HepG2 (cell line): Measurements from ENCODE around the gene COPS7A. TPM values are rescaled to one million over a fixed set of nuclear protein-coding genes. Genes with fewer than 3 reads are reported as not detected.

Experiments
- ATF7 ChIP-seq, 2 experiments: fragments of 450-650 bp in 1 of 2; sonication (generic) in 1 of 2; formaldehyde crosslinking in 1 of 2; IDR thresholded peaks; 2 replicates each; pipeline versions ENCODE4 v1.4.0 to v1.6.1; 2016 to 2020; ENCODE audit warnings: antibody characterized with exemption in 1 of 2, mild to moderate bottlenecking in 1 of 2, missing genetic modification reagents in 1 of 2
- CBX1 ChIP-seq: IDR thresholded peaks from one replicate; pipeline ENCODE4 v1.6.1; 2016; ENCODE audit warnings: antibody characterized with exemption, low read depth
- SKIL ChIP-seq: sonication (generic); formaldehyde crosslinking; IDR thresholded peaks from 2 replicates; pipeline ENCODE4 v1.8.0; 2022; ENCODE audit warnings: missing genetic modification reagents, mild to moderate bottlenecking, moderate library complexity, borderline replicate concordance
- TP53 ChIP-seq: sonication (generic); formaldehyde crosslinking; conservative IDR thresholded peaks from 2 replicates; pipeline ENCODE4 v1.4.0; 2020; ENCODE audit warnings: missing genetic modification reagents
- UBTF ChIP-seq: sonication (generic); formaldehyde crosslinking; IDR thresholded peaks from 2 replicates; pipeline ENCODE4 v1.4.0; 2020; ENCODE audit warnings: mild to moderate bottlenecking, missing genetic modification reagents
- ZNF121 ChIP-seq: sonication (generic); formaldehyde crosslinking; IDR thresholded peaks from 2 replicates; pipeline ENCODE4 v1.5.0; 2020; ENCODE audit warnings: mild to moderate bottlenecking, missing genetic modification reagents
- ZNF142 ChIP-seq: sonication (generic); formaldehyde crosslinking; IDR thresholded peaks from 2 replicates; pipeline ENCODE4 v1.4.0; 2020; ENCODE audit warnings: missing genetic modification reagents
- ZNF230 ChIP-seq: sonication (generic); formaldehyde crosslinking; IDR thresholded peaks from 2 replicates; pipeline ENCODE4 v1.4.0; 2020; ENCODE audit warnings: mild to moderate bottlenecking, missing genetic modification reagents
- ZNF558 ChIP-seq: sonication (generic); formaldehyde crosslinking; IDR thresholded peaks from 2 replicates; pipeline ENCODE4 v1.9.0; 2022; ENCODE audit warnings: mild to moderate bottlenecking, missing genetic modification reagents, borderline replicate concordance
- ZNF724P ChIP-seq: sonication (generic); formaldehyde crosslinking; IDR thresholded peaks from 2 replicates; pipeline ENCODE4 v1.8.0; 2022; ENCODE audit warnings: missing genetic modification reagents, borderline replicate concordance
- ZNF788 ChIP-seq: sonication (generic); formaldehyde crosslinking; IDR thresholded peaks from 2 replicates; pipeline ENCODE4 v1.5.0; 2020; ENCODE audit warnings: mild to moderate bottlenecking, missing genetic modification reagents, borderline replicate concordance
- ZNF839 ChIP-seq: sonication (generic); formaldehyde crosslinking; IDR thresholded peaks from 2 replicates; pipeline ENCODE4 v1.4.0; 2020; ENCODE audit warnings: missing genetic modification reagents, mild to moderate bottlenecking, borderline replicate concordance
- polyA plus RNA-seq, 8 experiments: library from polyadenylated mRNA; depleted of rRNA in 3 of 8; stranded (reverse) in 7 of 8; unstranded in 1 of 8; fragments of >200 nt; fragmentation: Illumina TruSeq in 4 of 8; extraction: Trizol in 4 of 8; gene quantifications; 2 replicates each; pipeline versions ENCODE4 v1.2.1 to v1.2.3, GENCODE V29; 2011 to 2016; ENCODE audit warnings: low read depth in 4 of 8, missing spikeins in 1 of 8, mixed read lengths in 1 of 8; ENCODE audit not compliant: insufficient read depth in 1 of 8
- total RNA-seq, 5 experiments: library from RNA; depleted of rRNA; stranded (reverse); fragments of >200 nt; fragmentation: Illumina TruSeq; extraction: Trizol; gene quantifications; 2 replicates each; pipeline ENCODE4 v1.2.3, GENCODE V29; 2016; ENCODE audit warnings: low read depth in 1 of 5
- TF ChIP-seq, protein P1 (sequence below): sonication (generic); formaldehyde crosslinking; IDR thresholded peaks from 2 replicates; pipeline ENCODE4 v1.4.0; 2020; ENCODE audit warnings: missing genetic modification reagents

The COPS7A gene
- total and polyA plus RNA-seq, 2 of the 13 experiments (the other 11 are each of a cell fraction or from before 2014, with no cell fraction given) = 40.0 to 73.6 TPM

DNA sequence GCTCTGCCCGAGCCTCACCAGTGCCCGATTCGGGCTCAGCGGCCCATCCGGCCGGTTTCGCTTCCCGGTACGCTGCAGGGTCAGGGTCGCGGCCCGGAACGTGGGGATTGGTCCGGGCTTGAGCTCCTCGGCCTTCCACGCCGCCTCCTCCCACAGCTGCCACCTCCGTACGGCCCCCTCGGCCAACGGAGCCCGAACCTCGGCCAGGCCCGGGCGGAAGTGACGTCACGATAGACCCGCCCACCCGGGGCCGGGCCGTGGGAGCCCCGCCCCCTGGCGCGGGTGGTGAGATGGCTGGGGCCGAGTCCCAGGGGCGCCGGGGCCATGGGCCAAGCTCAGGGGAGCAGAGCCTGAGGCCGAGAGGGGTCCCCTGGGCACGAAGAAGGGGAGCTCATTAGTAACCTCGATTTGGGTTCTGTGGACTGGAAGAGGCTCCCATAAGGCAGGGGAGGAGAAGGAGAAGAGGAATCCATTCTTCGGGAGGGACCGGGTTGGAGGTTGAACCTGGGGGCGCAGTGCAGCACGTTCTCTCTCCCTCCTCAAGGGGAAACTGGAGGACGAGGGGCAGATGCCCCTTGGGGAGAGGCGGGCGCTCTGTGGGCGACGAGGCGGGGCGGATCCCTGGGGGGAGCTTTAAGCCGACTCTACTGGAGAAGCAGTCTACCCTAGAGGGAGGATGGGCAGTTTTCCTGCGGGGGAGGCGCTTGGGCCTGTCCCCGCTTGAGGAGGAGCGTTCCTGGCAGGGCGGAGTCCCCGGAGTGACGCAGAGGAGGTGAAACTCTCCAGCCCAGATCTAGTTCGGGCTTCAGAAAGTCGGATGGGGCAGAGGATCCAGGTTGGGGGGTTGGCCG is 29.3 kb downstream of the COPS7A start, which contains the start of gene MLF2 (continued):
- TF ChIP-seq ZNF142 (CRISPR knock-in tag) = no peak
- TF ChIP-seq UBTF (CRISPR knock-in tag) = peak; percentile 85
- TF ChIP-seq TP53 (CRISPR knock-in tag) = no peak
- TF ChIP-seq SKIL (CRISPR knock-in tag) = no peak
- peak; percentile 94 for TF ChIP-seq ATF7 (IDR thresholded peaks at IDR 0.05)
- peak; percentile 90 for TF ChIP-seq ATF7 (CRISPR knock-in tag; IDR thresholded peaks at IDR 0.05)
- 0 out of 2 replicates have a peak, but pooled peaks have one; percentile 57 for TF ChIP-seq ZNF839 (CRISPR knock-in tag)
- TF ChIP-seq ZNF121 (CRISPR knock-in tag) = peak; percentile 53; the same call in 1 of the 2 replicates
- no peak for TF ChIP-seq CBX1
- TF ChIP-seq ZNF724P (CRISPR knock-in tag) = no peak
- TF ChIP-seq ZNF230 (CRISPR knock-in tag) = peak; percentile 64; the same call in 1 of the 2 replicates
- TF ChIP-seq ZNF788 (CRISPR knock-in tag) = peak; percentile 68; the same call in 1 of the 2 replicates
- TF ChIP-seq ZNF558 (CRISPR knock-in tag) = 0 out of 2 replicates have a peak, but pooled peaks have one; percentile 51
- TF ChIP-seq, protein P1, sequence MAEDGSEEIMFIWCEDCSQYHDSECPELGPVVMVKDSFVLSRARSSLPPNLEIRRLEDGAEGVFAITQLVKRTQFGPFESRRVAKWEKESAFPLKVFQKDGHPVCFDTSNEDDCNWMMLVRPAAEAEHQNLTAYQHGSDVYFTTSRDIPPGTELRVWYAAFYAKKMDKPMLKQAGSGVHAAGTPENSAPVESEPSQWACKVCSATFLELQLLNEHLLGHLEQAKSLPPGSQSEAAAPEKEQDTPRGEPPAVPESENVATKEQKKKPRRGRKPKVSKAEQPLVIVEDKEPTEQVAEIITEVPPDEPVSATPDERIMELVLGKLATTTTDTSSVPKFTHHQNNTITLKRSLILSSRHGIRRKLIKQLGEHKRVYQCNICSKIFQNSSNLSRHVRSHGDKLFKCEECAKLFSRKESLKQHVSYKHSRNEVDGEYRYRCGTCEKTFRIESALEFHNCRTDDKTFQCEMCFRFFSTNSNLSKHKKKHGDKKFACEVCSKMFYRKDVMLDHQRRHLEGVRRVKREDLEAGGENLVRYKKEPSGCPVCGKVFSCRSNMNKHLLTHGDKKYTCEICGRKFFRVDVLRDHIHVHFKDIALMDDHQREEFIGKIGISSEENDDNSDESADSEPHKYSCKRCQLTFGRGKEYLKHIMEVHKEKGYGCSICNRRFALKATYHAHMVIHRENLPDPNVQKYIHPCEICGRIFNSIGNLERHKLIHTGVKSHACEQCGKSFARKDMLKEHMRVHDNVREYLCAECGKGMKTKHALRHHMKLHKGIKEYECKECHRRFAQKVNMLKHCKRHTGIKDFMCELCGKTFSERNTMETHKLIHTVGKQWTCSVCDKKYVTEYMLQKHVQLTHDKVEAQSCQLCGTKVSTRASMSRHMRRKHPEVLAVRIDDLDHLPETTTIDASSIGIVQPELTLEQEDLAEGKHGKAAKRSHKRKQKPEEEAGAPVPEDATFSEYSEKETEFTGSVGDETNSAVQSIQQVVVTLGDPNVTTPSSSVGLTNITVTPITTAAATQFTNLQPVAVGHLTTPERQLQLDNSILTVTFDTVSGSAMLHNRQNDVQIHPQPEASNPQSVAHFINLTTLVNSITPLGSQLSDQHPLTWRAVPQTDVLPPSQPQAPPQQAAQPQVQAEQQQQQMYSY (CRISPR knock-in tag) = peak; percentile 16; the same call in 1 of the 2 replicates
